ENCODE measurements around the gene POMGNT2.

POMGNT2 gene

DNA sequence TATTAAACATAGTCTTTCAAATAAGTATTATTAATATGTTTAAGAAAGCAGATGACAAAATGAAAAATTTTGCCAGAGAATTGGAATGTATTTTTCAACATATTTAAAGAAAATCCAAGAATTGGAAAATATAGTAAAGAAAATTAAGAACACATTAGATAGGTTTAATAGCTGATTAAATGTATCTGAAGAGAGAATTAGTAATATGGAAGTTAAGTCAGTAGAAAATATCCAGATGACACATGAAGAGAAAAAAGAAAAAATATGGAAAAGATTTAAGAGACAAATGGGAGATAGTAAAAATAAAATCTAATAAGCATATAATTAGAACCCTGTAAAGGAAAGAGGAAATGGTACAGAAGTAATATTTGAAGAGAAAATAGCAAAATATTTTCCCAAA, 18.0 kb upstream of the POMGNT2 start:
- H3K27me3 Mint-ChIP-seq: peaks cover 14% of the 10 kb centered on the region
- H3K4me3 Mint-ChIP-seq: no peak overlapping the region
- H3K36me3 Mint-ChIP-seq (ENCODE audit: low read depth): no peaks in the 10 kb centered on the region
- peaks cover 6% of the 10 kb centered on the region for H3K4me1 Mint-ChIP-seq (ENCODE audit: low read depth)
- H3K9me3 Mint-ChIP-seq: peaks cover 12% of the 10 kb centered on the region
- H3K27ac Mint-ChIP-seq: no peak overlapping the region
- DNase-seq: no peak

DNA sequence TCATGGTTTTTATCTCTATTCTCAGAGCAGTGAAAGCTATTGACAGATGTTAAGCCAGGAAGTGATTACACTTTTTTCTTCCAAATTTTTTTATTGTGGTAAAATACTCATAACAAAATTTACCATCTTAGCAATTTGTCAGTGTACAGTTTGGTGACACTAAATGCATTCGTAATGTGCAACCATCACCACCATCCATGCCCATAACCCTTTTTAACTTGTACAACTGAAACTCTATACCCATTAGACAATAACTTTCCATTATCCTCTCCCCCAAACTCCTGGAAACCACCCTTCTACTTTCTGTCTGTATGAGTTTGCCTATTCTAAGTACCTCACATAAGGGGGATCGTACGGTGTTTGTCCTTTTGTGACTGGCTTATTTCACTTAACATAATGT, 15.1 kb upstream of the POMGNT2 start:
- H3K36me3 Mint-ChIP-seq (ENCODE audit: low read depth): no peaks in the 10 kb centered on the region
- peaks cover 6% of the 10 kb centered on the region for H3K4me1 Mint-ChIP-seq (ENCODE audit: low read depth)
- H3K27me3 Mint-ChIP-seq: peaks cover 14% of the 10 kb centered on the region
- peaks cover 12% of the 10 kb centered on the region for H3K9me3 Mint-ChIP-seq
- H3K4me3 Mint-ChIP-seq: no peak overlapping the region
- DNase-seq: no peak
- no peak overlapping the region for H3K27ac Mint-ChIP-seq

DNA sequence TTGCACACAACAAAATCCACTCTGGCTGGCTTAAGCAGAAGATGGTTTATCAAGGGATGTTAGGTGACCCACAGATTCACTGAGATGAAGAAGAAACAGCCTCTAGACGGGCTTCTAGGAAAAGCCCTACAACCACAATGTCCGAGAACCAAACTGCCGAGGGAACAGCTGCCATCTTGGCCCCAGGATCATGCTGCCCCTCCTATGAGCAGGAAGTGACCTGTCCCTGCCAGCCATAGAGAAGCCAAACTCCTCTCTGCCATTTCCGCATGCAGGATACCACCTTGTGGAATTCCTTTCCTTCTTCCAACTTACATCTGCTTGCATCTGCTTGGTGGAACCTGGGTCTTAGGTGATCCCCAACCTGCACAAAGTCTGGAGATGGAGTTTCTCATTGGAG, 11.4 kb upstream of the POMGNT2 start:
- Mint-ChIP-seq H3K9me3 (no peaks in the 10 kb centered on the region), H3K4me3 (no peak overlapping the region)

DNA sequence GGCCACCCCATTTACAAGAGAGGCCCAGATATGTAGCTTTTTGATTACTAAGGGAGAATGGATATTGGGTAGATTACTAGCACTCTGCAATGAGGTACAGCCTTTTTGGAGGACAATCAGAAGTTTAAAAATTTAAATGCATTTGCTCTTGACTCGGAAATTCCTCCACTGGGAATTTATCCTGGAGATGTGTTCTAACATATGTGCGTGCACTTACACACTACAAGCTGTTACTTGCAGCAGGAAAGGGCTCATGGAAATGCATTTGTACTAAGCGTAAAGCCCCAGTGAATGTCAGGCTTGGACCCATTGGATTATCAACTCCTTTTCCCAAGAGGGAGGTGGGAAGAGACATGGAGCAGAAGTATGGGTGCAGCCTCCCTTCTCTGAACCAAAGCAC, 7.8 kb upstream of the POMGNT2 start:
- Mint-ChIP-seq H3K27ac (no peak overlapping the region), H3K4me3 (no peak overlapping the region), H3K9me3 (no peaks in the 10 kb centered on the region), H3K27me3 (no peaks in the 10 kb centered on the region), H3K36me3 (ENCODE audit: low read depth) (no peaks in the 10 kb centered on the region), H3K4me1 (ENCODE audit: low read depth) (no peaks in the 10 kb centered on the region)
- no peak for DNase-seq

More for the DNA sequence above, 11.4 kb upstream of the POMGNT2 start:
- Mint-ChIP-seq H3K27me3 (peaks cover 14% of the 10 kb centered on the region), H3K27ac (no peak overlapping the region), H3K36me3 (ENCODE audit: low read depth) (no peaks in the 10 kb centered on the region), H3K4me1 (ENCODE audit: low read depth) (peaks cover 6% of the 10 kb centered on the region)
- DNase-seq: no peak

- no peaks in the 10 kb centered on the region for H3K9me3 Mint-ChIP-seq
- peaks cover 21% of the 10 kb centered on the region for H3K4me1 Mint-ChIP-seq (ENCODE audit: low read depth)
- no peaks in the 10 kb centered on the region for H3K36me3 Mint-ChIP-seq (ENCODE audit: low read depth)
- H3K4me3 Mint-ChIP-seq: peak overlapping the region; percentile 81
- peak overlapping the region; percentile 52 for H3K27ac Mint-ChIP-seq
- DNase-seq: no peak
- no peaks in the 10 kb centered on the region for H3K27me3 Mint-ChIP-seq
Measured at GRCh38 chr3:43106293-43106628, 382 bp upstream of the POMGNT2 start.

DNA sequence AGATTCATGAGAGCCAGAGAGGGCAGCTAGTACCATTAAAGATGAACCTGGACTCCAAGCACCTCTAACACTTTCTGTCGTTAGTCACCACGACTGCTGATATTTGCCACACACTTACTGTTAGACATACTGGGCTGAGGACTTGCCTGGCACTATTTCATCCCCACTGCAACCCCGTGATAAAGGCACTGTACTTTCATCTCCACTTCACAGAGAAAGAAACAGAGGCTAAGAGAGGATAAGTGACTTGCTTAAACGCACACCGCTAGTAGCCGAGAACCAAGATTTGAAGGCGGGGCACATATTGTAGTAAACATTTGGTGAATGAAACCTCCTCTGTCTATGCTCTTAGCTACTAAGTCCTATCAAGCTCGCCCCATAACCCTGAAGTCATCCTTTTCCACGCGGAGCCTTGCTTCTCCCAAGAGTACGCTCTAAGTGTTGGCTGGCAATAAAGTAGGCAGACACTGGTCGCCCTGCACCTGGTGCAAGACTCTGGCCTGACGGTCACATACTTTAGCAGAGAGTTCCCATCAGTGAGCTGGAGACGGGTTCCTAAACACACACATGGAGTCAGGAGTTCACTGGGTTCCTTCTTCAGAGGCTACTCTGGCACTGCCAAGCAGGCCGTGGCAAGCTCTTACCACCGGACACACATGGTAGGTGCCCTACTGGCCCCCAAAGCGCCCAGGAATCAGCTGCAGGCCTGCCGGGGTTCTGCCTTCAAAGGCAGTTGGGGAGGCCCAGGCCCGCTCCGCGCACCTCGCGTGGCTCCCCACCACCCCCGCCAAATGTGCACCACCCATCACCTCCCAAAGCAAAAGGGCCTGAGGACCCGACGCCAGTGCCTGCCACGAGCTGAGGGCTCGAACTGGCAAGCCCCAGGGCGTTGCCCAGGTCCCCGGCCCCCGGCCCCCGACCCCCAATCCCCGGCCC, 951 bp downstream of the POMGNT2 start:
- Mint-ChIP-seq H3K4me3 (peak overlapping the region; percentile 81), H3K36me3 (ENCODE audit: low read depth) (no peaks in the 10 kb centered on the region), H3K9me3 (no peaks in the 10 kb centered on the region), H3K27me3 (no peaks in the 10 kb centered on the region), H3K27ac (peak overlapping the region; percentile 0), H3K4me1 (ENCODE audit: low read depth) (peaks cover 21% of the 10 kb centered on the region)
- peak; percentile 61 for DNase-seq

- no peaks in the 10 kb centered on the region for H3K9me3 Mint-ChIP-seq
- peaks cover 22% of the 10 kb centered on the region for H3K4me1 Mint-ChIP-seq (ENCODE audit: low read depth)
- no peaks in the 10 kb centered on the region for H3K27me3 Mint-ChIP-seq
- peak overlapping the region; percentile 81 for H3K4me3 Mint-ChIP-seq
- no peak for DNase-seq
- no peaks in the 10 kb centered on the region for H3K36me3 Mint-ChIP-seq (ENCODE audit: low read depth)
- H3K27ac Mint-ChIP-seq: no peak overlapping the region
Measured at GRCh38 chr3:43104039-43104438, 1.8 kb downstream of the POMGNT2 start.

DNA sequence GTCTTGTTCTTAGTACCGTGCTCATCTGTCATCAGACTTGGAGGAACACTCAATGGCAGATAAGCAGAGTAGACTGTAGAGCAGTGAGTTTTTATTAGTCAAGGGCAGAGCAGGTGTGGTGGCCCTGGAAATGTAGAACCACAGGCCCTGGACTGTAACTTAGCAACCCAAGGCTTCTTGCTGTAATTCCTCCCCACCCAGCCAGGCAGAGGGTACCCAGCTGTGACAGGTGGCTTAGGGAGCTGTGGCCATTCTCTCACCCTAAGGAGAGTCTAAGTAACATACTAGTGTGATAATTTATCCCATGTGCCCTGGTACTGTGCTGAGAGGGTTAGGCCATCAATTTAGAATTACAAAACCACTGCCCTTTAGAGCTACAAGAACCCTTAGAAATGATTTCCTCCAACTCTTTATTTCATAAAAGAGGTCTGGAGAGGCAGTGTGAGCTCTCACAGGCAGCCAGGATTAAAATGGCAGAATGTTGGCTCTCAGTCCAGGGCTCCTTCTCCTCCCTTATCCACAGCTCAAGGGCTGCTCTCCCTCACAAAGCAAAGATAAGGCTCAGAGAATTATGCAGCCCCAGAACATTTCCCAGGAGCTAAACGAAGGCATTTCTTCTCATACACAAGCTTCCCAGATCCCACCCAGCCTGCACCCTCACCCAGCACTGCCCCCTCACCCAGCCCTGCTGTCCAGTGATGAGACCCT, 3.0 kb downstream of the POMGNT2 start:
- Mint-ChIP-seq H3K27ac (no peak overlapping the region), H3K27me3 (no peaks in the 10 kb centered on the region), H3K4me3 (no peak overlapping the region), H3K4me1 (ENCODE audit: low read depth) (peaks cover 25% of the 10 kb centered on the region), H3K36me3 (ENCODE audit: low read depth) (no peaks in the 10 kb centered on the region), H3K9me3 (no peaks in the 10 kb centered on the region)
- no peak for DNase-seq

GRCh38 chr3:43098761-43099160, 7.1 kb downstream of the POMGNT2 start:
- Mint-ChIP-seq H3K36me3 (ENCODE audit: low read depth) (no peaks in the 10 kb centered on the region), H3K27me3 (no peaks in the 10 kb centered on the region), H3K9me3 (no peaks in the 10 kb centered on the region), H3K4me3 (no peak overlapping the region), H3K4me1 (ENCODE audit: low read depth) (peaks cover 10% of the 10 kb centered on the region), H3K27ac (no peak overlapping the region)
- no peak for DNase-seq

DNA sequence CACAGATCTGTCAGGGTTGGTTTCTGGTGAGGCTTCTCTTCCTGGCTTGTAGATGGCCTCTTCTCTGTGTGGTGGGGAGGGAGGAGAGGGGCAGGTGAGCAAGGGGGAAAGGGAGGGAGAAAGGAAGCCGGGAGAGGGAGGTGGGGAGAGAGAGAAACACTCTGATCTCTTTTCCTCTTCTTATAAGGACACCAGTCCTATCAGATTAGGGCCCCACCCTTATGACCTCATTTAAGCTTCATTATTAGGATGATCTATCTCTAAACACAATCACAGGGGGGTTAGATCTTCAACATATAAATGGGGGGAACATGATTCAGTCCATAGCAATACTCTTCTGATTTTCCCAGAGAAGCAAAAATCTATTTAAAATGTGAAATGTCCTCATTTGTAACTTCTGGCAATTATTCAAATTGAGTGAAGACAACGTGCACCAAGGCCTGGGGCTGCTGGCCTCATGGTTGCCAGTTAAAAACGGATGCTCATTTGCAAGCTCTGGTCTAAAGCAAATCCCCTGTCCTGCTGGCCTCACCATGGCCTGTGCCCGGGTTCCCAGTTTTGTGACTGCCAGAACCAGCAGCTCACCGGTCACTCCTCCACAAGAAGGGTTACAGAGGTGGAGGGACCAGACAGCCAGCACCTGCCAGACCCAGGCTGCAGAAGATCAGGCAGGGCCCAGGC, 8.3 kb downstream of the POMGNT2 start:
- Mint-ChIP-seq H3K27me3 (no peaks in the 10 kb centered on the region), H3K4me1 (ENCODE audit: low read depth) (peaks cover 6% of the 10 kb centered on the region), H3K4me3 (no peak overlapping the region), H3K27ac (no peak overlapping the region), H3K36me3 (ENCODE audit: low read depth) (no peaks in the 10 kb centered on the region), H3K9me3 (no peaks in the 10 kb centered on the region)
- no peak for DNase-seq

GRCh38 chr3:43096761-43097160, 9.1 kb downstream of the POMGNT2 start:
- H3K4me3 Mint-ChIP-seq: no peak overlapping the region
- H3K9me3 Mint-ChIP-seq: no peaks in the 10 kb centered on the region
- no peak for DNase-seq
- H3K4me1 Mint-ChIP-seq (ENCODE audit: low read depth): peaks cover 6% of the 10 kb centered on the region
- no peak overlapping the region for H3K27ac Mint-ChIP-seq
- H3K36me3 Mint-ChIP-seq (ENCODE audit: low read depth): no peaks in the 10 kb centered on the region
- H3K27me3 Mint-ChIP-seq: no peaks in the 10 kb centered on the region

- Mint-ChIP-seq H3K9me3 (no peaks in the 10 kb centered on the region), H3K36me3 (ENCODE audit: low read depth) (no peaks in the 10 kb centered on the region), H3K27ac (no peak overlapping the region), H3K4me1 (ENCODE audit: low read depth) (peaks cover 6% of the 10 kb centered on the region), H3K27me3 (no peaks in the 10 kb centered on the region), H3K4me3 (no peak overlapping the region)
- no peak for DNase-seq
Measured at GRCh38 chr3:43095370-43095769, 10.5 kb downstream of the POMGNT2 start.

GRCh38 chr3:43094851-43095250, 11.0 kb downstream of the POMGNT2 start:
- Mint-ChIP-seq H3K27ac (no peak overlapping the region), H3K36me3 (ENCODE audit: low read depth) (no peaks in the 10 kb centered on the region), H3K4me3 (no peak overlapping the region), H3K4me1 (ENCODE audit: low read depth) (peaks cover 6% of the 10 kb centered on the region), H3K27me3 (no peaks in the 10 kb centered on the region), H3K9me3 (no peaks in the 10 kb centered on the region)
- DNase-seq: no peak

DNA sequence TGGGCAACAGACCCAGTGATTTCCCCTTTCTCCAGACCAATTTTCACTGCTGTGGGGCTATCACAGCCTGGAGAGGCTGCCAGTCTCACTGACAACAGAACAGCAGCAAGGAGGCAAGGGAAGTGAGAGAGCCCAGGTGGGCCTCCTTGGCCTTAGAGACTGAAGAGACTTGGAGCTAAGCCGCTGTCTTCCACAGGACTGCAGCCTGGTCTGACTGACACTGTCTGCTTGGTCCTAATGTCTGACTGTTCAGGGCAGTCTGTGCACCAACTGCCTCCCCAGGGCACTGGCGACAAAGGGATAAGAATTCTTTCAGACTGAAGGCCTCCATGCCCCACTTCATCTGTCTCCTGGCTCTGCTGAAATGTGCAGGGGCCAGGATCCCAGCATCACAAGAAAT, 11.5 kb downstream of the POMGNT2 start:
- no peak overlapping the region for H3K27ac Mint-ChIP-seq
- DNase-seq: no peak
- peaks cover 6% of the 10 kb centered on the region for H3K4me1 Mint-ChIP-seq (ENCODE audit: low read depth)
- no peaks in the 10 kb centered on the region for H3K36me3 Mint-ChIP-seq (ENCODE audit: low read depth)
- no peaks in the 10 kb centered on the region for H3K9me3 Mint-ChIP-seq
- no peak overlapping the region for H3K4me3 Mint-ChIP-seq
- H3K27me3 Mint-ChIP-seq: no peaks in the 10 kb centered on the region

GRCh38 chr3:43093974-43094373, 11.9 kb downstream of the POMGNT2 start:
- Mint-ChIP-seq H3K36me3 (ENCODE audit: low read depth) (no peaks in the 10 kb centered on the region), H3K27ac (no peak overlapping the region), H3K9me3 (no peaks in the 10 kb centered on the region), H3K4me1 (ENCODE audit: low read depth) (peaks cover 5% of the 10 kb centered on the region), H3K4me3 (no peak overlapping the region), H3K27me3 (no peaks in the 10 kb centered on the region)
- DNase-seq: no peak

Measured in activated T-cell treated with anti-CD3 and anti-CD28 coated beads, Interleukin-2, amount 50 U/mL, for 24 hours (primary cell).